Erythroblast (primary cell): ENCODE measurements around the gene RCAN1.

Experiments
- GATA1 ChIP-seq: IDR thresholded peaks from 2 replicates; pipeline ENCODE4 v1.6.1; 2011; ENCODE audit warnings: low read depth, mild to moderate bottlenecking, control low read depth, low read length, moderate library complexity
- POLR2A ChIP-seq: IDR thresholded peaks from 2 replicates; pipeline ENCODE4 v1.6.1; 2011; ENCODE audit warnings: mild to moderate bottlenecking, low read length

DNA sequence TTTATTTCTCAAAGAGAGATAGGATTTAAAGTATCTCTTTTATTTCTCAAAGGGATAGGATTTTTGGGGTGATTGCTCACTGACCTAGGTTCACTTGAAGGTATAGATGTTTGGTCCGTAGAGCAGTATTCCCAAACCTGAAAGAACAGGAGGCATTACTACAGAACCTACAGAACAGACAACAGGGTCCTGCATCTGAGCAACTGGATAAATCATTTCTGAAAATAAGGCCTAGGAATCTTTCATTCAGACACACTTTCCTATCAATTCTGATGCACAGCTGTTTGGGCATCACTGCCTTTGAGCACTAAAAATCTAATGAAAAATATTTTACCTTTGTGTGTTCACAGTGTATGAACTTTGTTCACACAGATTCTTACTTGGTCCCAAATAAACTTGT is 36.7 kb upstream of the RCAN1 start:
- TF ChIP-seq POLR2A = no peak
- no peak for TF ChIP-seq GATA1
